Measurements from ENCODE around the gene SIAH1.
"Not testable (repeated sequence)": the region's sequence is repeated elsewhere in the genome, so short reads cannot be mapped to it uniquely, and the experiment has no call there.

Gene SIAH1

GRCh38 chr16:48330841-48331192 lies 54.4 kb downstream of the SIAH1 start:
- H2AFZ ChIP-seq (ENCODE audit: low read depth, low read length): no peak overlapping the region
- no peak overlapping the region for H3K4me3 ChIP-seq (ENCODE audit: low read length)
- H3K27me3 ChIP-seq (ENCODE audit: insufficient read depth, low read length): no peaks in the 10 kb centered on the region
- no peaks in the 10 kb centered on the region for H3K9me3 ChIP-seq (ENCODE audit: low read length)
- no peaks in the 10 kb centered on the region for H3K4me1 ChIP-seq (ENCODE audit: insufficient read depth, low read length)
- H3K36me3 ChIP-seq (ENCODE audit: insufficient read depth, low read length): peaks cover 24% of the 10 kb centered on the region

DNA sequence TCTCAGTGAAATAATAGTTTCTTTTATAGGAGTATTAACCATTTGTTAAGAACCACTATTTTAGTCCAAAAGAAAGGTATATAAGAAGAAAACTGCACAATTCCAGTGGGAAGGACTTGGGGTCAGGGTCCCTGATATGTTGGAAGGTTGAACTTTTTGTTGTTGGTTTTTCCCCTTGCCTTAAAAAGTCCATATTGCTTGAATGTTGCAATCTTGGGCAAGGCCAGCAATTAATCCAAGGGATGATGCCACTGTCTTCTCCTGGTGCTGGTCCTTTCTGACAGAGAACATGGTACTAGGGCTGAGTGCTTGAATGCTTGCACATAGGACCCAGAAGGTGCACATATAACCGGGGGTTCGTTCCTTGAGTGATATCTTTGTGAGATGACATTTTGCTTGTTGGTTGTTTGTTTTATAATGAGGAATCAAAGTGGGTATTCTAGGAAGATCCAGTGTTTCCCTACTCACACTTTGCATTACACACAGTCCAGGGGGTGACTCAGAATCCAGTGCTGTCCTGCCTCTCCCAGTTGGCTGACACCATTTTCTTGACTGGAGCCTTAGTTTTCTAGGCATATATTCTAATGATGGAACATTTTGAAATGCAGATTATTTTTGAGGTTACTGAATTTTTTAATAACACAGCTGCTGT lies 54.9 kb downstream of the SIAH1 start:
- Histone ChIP-seq H3K36me3 (ENCODE audit: insufficient read depth, low read length) (peaks cover 21% of the 10 kb centered on the region), H3K27me3 (ENCODE audit: insufficient read depth, low read length) (no peaks in the 10 kb centered on the region), H3K9me3 (ENCODE audit: low read length) (no peaks in the 10 kb centered on the region), H3K4me1 (ENCODE audit: insufficient read depth, low read length) (no peaks in the 10 kb centered on the region), H3K4me3 (ENCODE audit: low read length) (no peak overlapping the region), H2AFZ (ENCODE audit: low read depth, low read length) (no peak overlapping the region)

- Histone ChIP-seq H3K4me1 (ENCODE audit: insufficient read depth, low read length) (no peaks in the 10 kb centered on the region), H3K9me3 (ENCODE audit: low read length) (no peaks in the 10 kb centered on the region), H2AFZ (ENCODE audit: low read depth, low read length) (no peak overlapping the region), H3K4me3 (ENCODE audit: low read length) (no peak overlapping the region), H3K27me3 (ENCODE audit: insufficient read depth, low read length) (no peaks in the 10 kb centered on the region), H3K36me3 (ENCODE audit: insufficient read depth, low read length) (peaks cover 10% of the 10 kb centered on the region)
These were observed 56.1 kb downstream of the SIAH1 start for GRCh38 chr16:48329138-48329537.

- Histone ChIP-seq H3K27me3 (ENCODE audit: insufficient read depth, low read length) (no peaks in the 10 kb centered on the region), H3K36me3 (ENCODE audit: insufficient read depth, low read length) (peaks cover 11% of the 10 kb centered on the region), H3K4me3 (ENCODE audit: low read length) (no peak overlapping the region), H3K4me1 (ENCODE audit: insufficient read depth, low read length) (no peaks in the 10 kb centered on the region), H2AFZ (ENCODE audit: low read depth, low read length) (no peak overlapping the region), H3K9me3 (ENCODE audit: low read length) (no peaks in the 10 kb centered on the region)
These were observed 58.3 kb downstream of the SIAH1 start for GRCh38 chr16:48326915-48327314.

DNA sequence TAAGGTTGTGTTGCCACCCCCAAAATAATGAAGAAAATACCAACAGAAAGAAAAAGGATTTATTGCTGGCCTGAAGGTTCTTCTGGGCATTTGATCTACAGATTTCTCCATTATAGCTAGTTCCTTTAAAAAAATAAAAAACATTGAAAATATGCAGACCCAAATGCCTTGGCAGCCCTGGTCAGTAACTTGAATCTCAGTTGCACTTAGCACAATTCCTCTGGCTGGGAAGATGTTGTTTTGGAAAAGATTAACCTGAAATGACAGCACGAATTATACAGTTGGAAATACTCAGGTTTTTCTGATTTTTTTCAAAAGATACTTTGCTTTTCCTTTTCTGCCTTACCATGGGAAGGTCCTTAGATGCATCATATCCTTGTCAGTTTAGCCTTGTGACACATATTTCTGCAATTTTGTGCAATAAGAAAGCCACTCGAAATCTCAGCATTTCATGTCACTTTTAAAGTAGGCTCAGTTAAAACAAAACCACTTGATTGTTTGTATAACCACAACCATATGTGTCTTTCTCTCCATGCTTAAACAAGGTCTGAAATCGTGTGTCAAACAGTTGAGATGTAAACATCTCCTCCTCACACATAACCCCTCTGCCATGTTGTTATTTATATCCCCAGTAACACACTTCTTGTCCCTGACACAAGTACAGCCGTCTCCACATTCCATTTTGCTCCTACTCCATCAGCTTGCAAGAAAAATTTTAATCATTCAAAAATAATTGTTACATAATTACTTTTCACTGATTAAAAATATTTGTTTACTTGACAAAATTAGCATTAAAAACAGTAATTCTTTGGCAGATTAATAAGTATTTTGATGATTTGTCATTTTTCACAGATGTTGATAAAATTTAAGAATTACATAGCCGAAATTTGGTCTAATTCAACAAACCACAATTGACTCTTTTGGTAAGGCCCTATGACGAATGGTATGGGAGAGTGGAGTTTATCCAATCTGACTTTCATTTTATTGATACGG lies 61.1 kb downstream of the SIAH1 start:
- Histone ChIP-seq H3K27me3 (ENCODE audit: insufficient read depth, low read length) (no peaks in the 10 kb centered on the region), H3K4me3 (ENCODE audit: low read length) (no peak overlapping the region), H3K36me3 (ENCODE audit: insufficient read depth, low read length) (peaks cover 10% of the 10 kb centered on the region), H3K9me3 (ENCODE audit: low read length) (no peaks in the 10 kb centered on the region), H3K4me1 (ENCODE audit: insufficient read depth, low read length) (no peaks in the 10 kb centered on the region), H2AFZ (ENCODE audit: low read depth, low read length) (no peak overlapping the region)

- Histone ChIP-seq H3K4me1 (ENCODE audit: insufficient read depth, low read length) (no peaks in the 10 kb centered on the region), H3K36me3 (ENCODE audit: insufficient read depth, low read length) (peaks cover 16% of the 10 kb centered on the region), H2AFZ (ENCODE audit: low read depth, low read length) (no peak overlapping the region), H3K4me3 (ENCODE audit: low read length) (no peak overlapping the region), H3K9me3 (ENCODE audit: low read length) (no peaks in the 10 kb centered on the region), H3K27me3 (ENCODE audit: insufficient read depth, low read length) (no peaks in the 10 kb centered on the region)
These were observed 63.7 kb downstream of the SIAH1 start for GRCh38 chr16:48321317-48322036.

DNA sequence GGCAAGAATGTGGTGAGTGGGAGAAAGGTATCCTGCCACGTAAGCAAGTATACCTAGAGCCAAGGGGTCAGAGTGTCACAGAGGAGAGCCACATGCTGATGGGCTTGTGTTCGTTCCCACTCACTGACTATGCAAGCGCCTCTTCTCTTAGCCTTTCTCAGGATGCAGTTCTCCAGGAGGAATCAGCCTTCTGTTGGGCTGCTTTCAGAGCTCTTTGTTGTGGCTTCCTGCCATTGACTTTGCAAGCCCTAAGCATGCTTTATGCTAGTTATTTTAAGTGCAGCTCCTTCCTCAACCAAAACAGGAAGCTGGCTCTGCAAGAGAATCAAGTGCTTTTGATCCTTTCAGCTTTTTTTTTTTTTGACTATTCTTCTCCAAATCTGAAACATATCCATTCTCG lies 66.6 kb downstream of the SIAH1 start:
- Histone ChIP-seq H3K27me3 (ENCODE audit: insufficient read depth, low read length) (no peaks in the 10 kb centered on the region), H3K9me3 (ENCODE audit: low read length) (no peaks in the 10 kb centered on the region), H2AFZ (ENCODE audit: low read depth, low read length) (no peak overlapping the region), H3K36me3 (ENCODE audit: insufficient read depth, low read length) (peaks cover 21% of the 10 kb centered on the region), H3K4me1 (ENCODE audit: insufficient read depth, low read length) (no peaks in the 10 kb centered on the region), H3K4me3 (ENCODE audit: low read length) (no peak overlapping the region)

DNA sequence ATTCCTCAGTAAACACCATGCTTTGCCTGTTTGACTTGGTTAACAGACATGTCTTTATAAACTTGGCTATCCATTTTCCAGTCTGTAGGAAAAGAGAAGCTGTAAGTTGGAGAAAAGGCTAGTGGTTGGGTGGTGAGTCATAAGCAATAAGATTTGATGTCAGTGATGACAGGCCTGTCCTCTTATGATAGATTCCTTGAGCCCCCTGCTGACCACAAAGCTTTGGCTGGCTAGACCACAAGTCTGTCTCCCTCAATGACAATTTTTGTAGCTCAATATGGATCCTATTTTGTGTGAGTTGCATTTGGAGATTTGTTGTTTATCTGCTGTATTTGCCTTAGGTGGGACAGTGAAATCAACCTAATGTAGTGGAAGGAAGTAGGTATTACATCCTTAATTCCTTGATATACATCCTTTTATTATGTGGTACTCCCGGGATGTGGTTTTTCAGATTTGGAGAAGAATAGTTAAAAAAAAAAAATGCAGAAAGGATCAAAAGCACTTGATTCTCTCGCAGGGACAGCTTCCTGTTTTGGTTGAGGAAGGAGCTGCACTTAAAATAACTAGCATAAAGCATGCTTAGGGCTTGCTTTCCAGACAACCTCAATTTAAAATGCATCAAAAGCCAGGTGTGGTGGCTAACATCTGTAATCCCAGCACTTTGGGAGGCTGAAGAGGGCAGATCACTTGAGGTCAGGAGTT lies 67.4 kb downstream of the SIAH1 start:
- Histone ChIP-seq H2AFZ (ENCODE audit: low read depth, low read length) (no peak overlapping the region), H3K27me3 (ENCODE audit: insufficient read depth, low read length) (no peaks in the 10 kb centered on the region), H3K4me3 (ENCODE audit: low read length) (no peak overlapping the region), H3K4me1 (ENCODE audit: insufficient read depth, low read length) (no peaks in the 10 kb centered on the region), H3K36me3 (ENCODE audit: insufficient read depth, low read length) (peaks cover 21% of the 10 kb centered on the region), H3K9me3 (ENCODE audit: low read length) (peaks cover 5% of the 10 kb centered on the region)

- H2AFZ ChIP-seq (ENCODE audit: low read depth, low read length): no peak overlapping the region
- H3K9me3 ChIP-seq (ENCODE audit: low read length): peaks cover 9% of the 10 kb centered on the region
- H3K4me3 ChIP-seq (ENCODE audit: low read length): no peak overlapping the region
- no peaks in the 10 kb centered on the region for H3K27me3 ChIP-seq (ENCODE audit: insufficient read depth, low read length)
- no peaks in the 10 kb centered on the region for H3K4me1 ChIP-seq (ENCODE audit: insufficient read depth, low read length)
- H3K36me3 ChIP-seq (ENCODE audit: insufficient read depth, low read length): peaks cover 20% of the 10 kb centered on the region
These were observed 68.2 kb downstream of the SIAH1 start for GRCh38 chr16:48317026-48317425.

GRCh38 chr16:48313905-48314304 lies 71.3 kb downstream of the SIAH1 start:
- H3K9me3 ChIP-seq (ENCODE audit: low read length): peaks cover 22% of the 10 kb centered on the region
- peaks cover 24% of the 10 kb centered on the region for H3K36me3 ChIP-seq (ENCODE audit: insufficient read depth, low read length)
- not testable (repeated sequence) for H3K4me1 ChIP-seq (ENCODE audit: insufficient read depth, low read length); H3K4me3 ChIP-seq (ENCODE audit: low read length); H2AFZ ChIP-seq (ENCODE audit: low read depth, low read length); H3K27me3 ChIP-seq (ENCODE audit: insufficient read depth, low read length)

DNA sequence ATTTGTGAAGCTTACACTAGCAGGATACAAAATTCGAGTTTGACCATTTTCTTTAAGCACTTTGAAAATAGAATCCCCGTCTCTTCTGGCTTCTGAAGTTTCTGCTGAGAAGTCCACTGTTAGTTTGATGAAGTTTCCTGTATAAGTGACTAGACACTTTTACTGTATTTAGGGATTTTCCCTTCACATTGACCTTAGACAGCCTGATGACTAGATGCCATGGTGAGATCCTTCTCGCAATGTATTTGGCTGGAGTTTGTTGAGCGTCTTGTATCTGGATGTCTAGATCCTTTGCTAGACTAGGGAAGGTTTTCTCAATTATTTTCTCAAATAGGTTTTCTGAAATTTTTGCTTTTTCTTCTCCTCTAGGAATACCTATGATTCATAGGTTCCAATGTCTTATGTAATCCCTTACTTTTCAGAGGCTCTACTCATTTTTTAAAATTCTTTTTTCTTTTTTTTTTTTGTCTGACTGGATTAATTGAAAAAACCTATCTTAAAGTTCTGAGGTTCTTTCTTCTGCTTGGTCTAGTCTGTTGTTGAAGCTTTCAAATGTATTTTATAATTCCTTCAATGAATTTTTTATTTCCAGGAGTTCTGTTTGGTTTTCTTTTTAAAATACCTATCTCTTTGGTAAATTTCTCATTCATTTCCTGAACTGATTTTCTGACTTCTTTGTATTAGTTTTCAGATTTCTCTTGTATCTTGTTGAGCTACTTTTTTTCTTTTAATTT lies 74.1 kb downstream of the SIAH1 start:
- Histone ChIP-seq H3K4me1 (ENCODE audit: insufficient read depth, low read length) (no peaks in the 10 kb centered on the region), H3K9me3 (ENCODE audit: low read length) (peaks cover 29% of the 10 kb centered on the region), H3K4me3 (ENCODE audit: low read length) (no peak overlapping the region), H3K27me3 (ENCODE audit: insufficient read depth, low read length) (no peaks in the 10 kb centered on the region), H2AFZ (ENCODE audit: low read depth, low read length) (no peak overlapping the region), H3K36me3 (ENCODE audit: insufficient read depth, low read length) (peaks cover 24% of the 10 kb centered on the region)
